GM23248 (cell line): ENCODE results near the gene ACBD7.

Experiments used
- EZH2 ChIP-seq: fragments of 200-600 bp; sonication (generic); IDR thresholded peaks from 2 replicates; pipeline ENCODE4 v1.6.1; 2018; ENCODE audit warnings: antibody characterized with exemption, mild to moderate bottlenecking; ENCODE audit not compliant: insufficient read depth, poor library complexity, severe bottlenecking
- EZH2phosphoT487 ChIP-seq: fragments of 200-600 bp; sonication (generic); IDR thresholded peaks from 2 replicates; pipeline ENCODE4 v1.6.1; 2018; ENCODE audit warnings: antibody characterized with exemption, moderate library complexity, mild to moderate bottlenecking, low read depth; ENCODE audit not compliant: insufficient read depth

GRCh38 chr10:15053061-15053460, 35.5 kb downstream of the ACBD7 start:
- TF ChIP-seq EZH2 (no peak), EZH2phosphoT487 (no peak)
